IMR-90 (cell line): Measurements from ENCODE around the gene FAF2. TPM values are rescaled to one million over a fixed set of nuclear protein-coding genes. Genes with fewer than 3 reads are reported as not detected.
A peak's percentile ranks its signal among the peaks of the same experiment; 100 is the strongest.

Source experiments
- ATAC-seq: fragments of 200-7000 bp; cut with Tn5 transposase; 2 replicates; pipeline ENCODE4 v1.9.1; 2020; ENCODE audit warnings: low read depth, mild to moderate bottlenecking, moderate library complexity
- BruUV-seq: library from RNA; stranded (reverse); fragments of 400-500 nt; replicated peaks from 2 replicates; lab custom pipeline; 2021; lab: Mats Ljungman, UMichigan
- CTCF ChIA-PET: fragments of 300-600 bp; formaldehyde crosslinking; extraction: SDS; loops from one replicate; lab custom pipeline; 2021; ENCODE audit warnings: antibody characterized with exemption; lab: Yijun Ruan, JAX
- POLR2A ChIA-PET: fragments of 300-600 bp; sonication (Branson Sonifier 250); formaldehyde crosslinking; loops from one replicate; lab custom pipeline; 2022; ENCODE audit warnings: antibody characterized with exemption; ENCODE audit not compliant: unreplicated experiment; lab: Charles Lee
- DNase-seq: peaks from one replicate; pipeline ENCODE4 v3.0.0; 2013
- H2AFZ ChIP-seq: replicated peaks from 2 replicates; pipeline ENCODE3; 2013; ENCODE audit warnings: low read length, mild to moderate bottlenecking; ENCODE audit not compliant: poor library complexity
- H2AK5ac ChIP-seq: 2 replicates; pipeline ENCODE4 v1.6.1; 2013; ENCODE audit warnings: low read depth, low read length, inconsistent platforms
- H2AK9ac ChIP-seq: replicated peaks from 2 replicates; pipeline ENCODE3; 2013; ENCODE audit warnings: mild to moderate bottlenecking, low read depth, low read length, moderate library complexity; ENCODE audit not compliant: poor library complexity
- H2BK120ac ChIP-seq: 2 replicates; pipeline ENCODE4 v1.6.1; 2013; ENCODE audit warnings: low read depth, low read length, inconsistent platforms
- H2BK15ac ChIP-seq: 3 replicates; pipeline ENCODE4 v1.6.1; 2013; ENCODE audit warnings: low read depth, low read length, inconsistent platforms
- H2BK20ac ChIP-seq: 2 replicates; pipeline ENCODE4 v1.6.1; 2013; ENCODE audit warnings: low read depth, mild to moderate bottlenecking, inconsistent platforms, low read length, moderate library complexity
- H2BK5ac ChIP-seq: 2 replicates; pipeline ENCODE4 v1.6.1; 2013; ENCODE audit warnings: mild to moderate bottlenecking, low read depth, low read length, inconsistent platforms; ENCODE audit not compliant: poor library complexity, severe bottlenecking
- H3K14ac ChIP-seq: replicated peaks from 2 replicates; pipeline ENCODE4 v1.6.1; 2013; ENCODE audit warnings: low read depth, low read length, inconsistent platforms
- H3K18ac ChIP-seq: 2 replicates; pipeline ENCODE4 v1.6.1; 2013; ENCODE audit warnings: low read depth, low read length, control low read depth
- H3K23ac ChIP-seq: 2 replicates; pipeline ENCODE4 v1.6.1; 2013; ENCODE audit warnings: low read depth, low read length, inconsistent platforms
- H3K27ac ChIP-seq: 2 replicates; pipeline ENCODE4 v1.5.1; 2013; ENCODE audit warnings: mild to moderate bottlenecking, control low read depth, low read length; ENCODE audit not compliant: insufficient read depth
- H3K27me3 ChIP-seq: 2 replicates; pipeline ENCODE4 v1.6.1; 2013; ENCODE audit warnings: low read length; ENCODE audit not compliant: control insufficient read depth, insufficient read depth
- H3K36me3 ChIP-seq: 2 replicates; pipeline ENCODE4 v1.6.1; 2013; ENCODE audit warnings: low read length, mixed read lengths; ENCODE audit not compliant: control insufficient read depth, insufficient read depth
- H3K4ac ChIP-seq: 2 replicates; pipeline ENCODE4 v1.6.1; 2013; ENCODE audit warnings: low read depth, low read length, inconsistent platforms
- H3K4me1 ChIP-seq: 2 replicates; pipeline ENCODE4 v1.6.1; 2013; ENCODE audit warnings: low read length, mixed read lengths; ENCODE audit not compliant: control insufficient read depth, insufficient read depth
- H3K4me2 ChIP-seq: 2 replicates; pipeline ENCODE4 v1.6.1; 2013; ENCODE audit warnings: low read depth, mild to moderate bottlenecking, control low read depth, low read length, moderate library complexity
- H3K4me3 ChIP-seq: 2 replicates; pipeline ENCODE4 v1.5.1; 2013; ENCODE audit warnings: low read depth, mild to moderate bottlenecking, control low read depth, low read length, moderate library complexity; ENCODE audit not compliant: insufficient read depth
- H3K56ac ChIP-seq: 2 replicates; pipeline ENCODE4 v1.6.1; 2013; ENCODE audit warnings: low read length, inconsistent platforms; ENCODE audit not compliant: insufficient read depth; ENCODE audit errors: extremely low read depth
- H3K79me1 ChIP-seq, 2 experiments: 2 replicates each; pipeline ENCODE4 v1.6.1; 2013; ENCODE audit warnings: low read length in 2 of 2, inconsistent platforms in 1 of 2, low read depth in 1 of 2
- H3K9ac ChIP-seq: 2 replicates; pipeline ENCODE4 v1.6.1; 2013; ENCODE audit warnings: low read depth, low read length, control low read depth
- H3K9me1 ChIP-seq: 2 replicates; pipeline ENCODE4 v1.6.1; 2013; ENCODE audit warnings: low read length, inconsistent platforms; ENCODE audit not compliant: insufficient read depth
- H3K9me3 ChIP-seq: 2 replicates; pipeline ENCODE4 v1.6.1; 2013; ENCODE audit warnings: low read length; ENCODE audit not compliant: control insufficient read depth, insufficient read depth
- H4K20me1 ChIP-seq: 2 replicates; pipeline ENCODE4 v1.6.1; 2013; ENCODE audit warnings: low read length, inconsistent platforms; ENCODE audit not compliant: insufficient read depth
- H4K5ac ChIP-seq: 2 replicates; pipeline ENCODE4 v1.6.1; 2013; ENCODE audit warnings: mild to moderate bottlenecking, low read depth, low read length, control low read depth
- H4K8ac ChIP-seq, 2 experiments: 2 replicates each; pipeline ENCODE4 v1.6.1; 2013; ENCODE audit warnings: low read depth in 2 of 2, low read length in 2 of 2, control low read depth in 1 of 2, inconsistent platforms in 1 of 2
- H4K91ac ChIP-seq: 2 replicates; pipeline ENCODE4 v1.6.1; 2013; ENCODE audit warnings: low read depth, low read length, inconsistent platforms; ENCODE audit not compliant: insufficient read depth
- BHLHE40 ChIP-seq: fragments of 150-350 bp; IDR thresholded peaks from 2 replicates; pipeline ENCODE4 v1.6.1; 2016; ENCODE audit warnings: mild to moderate bottlenecking, low read depth, low read length
- CEBPB ChIP-seq: IDR thresholded peaks from 2 replicates; pipeline ENCODE4 v1.6.1; 2012; ENCODE audit warnings: low read depth, low read length, improper control_type of control experiment
- CHD1 ChIP-seq: IDR thresholded peaks from 2 replicates; pipeline ENCODE4 v1.6.1; 2012; ENCODE audit warnings: low read depth, low read length, improper control_type of control experiment
- CTCF ChIP-seq: conservative IDR thresholded peaks from 2 replicates; pipeline ENCODE4 v1.5.1; 2012; ENCODE audit warnings: mild to moderate bottlenecking, low read depth, low read length, improper control_type of control experiment
- ELK1 ChIP-seq: fragments of 150-350 bp; IDR thresholded peaks from 2 replicates; pipeline ENCODE4 v1.6.1; 2016; ENCODE audit warnings: low read depth, mild to moderate bottlenecking, low read length, moderate library complexity, borderline replicate concordance
- FOS ChIP-seq: fragments of 150-350 bp; IDR thresholded peaks from 2 replicates; pipeline ENCODE4 v1.6.1; 2016; ENCODE audit warnings: low read depth, low read length
- MAFK ChIP-seq: IDR thresholded peaks from 2 replicates; pipeline ENCODE4 v1.6.1; 2012; ENCODE audit warnings: low read depth, low read length, improper control_type of control experiment
- MAZ ChIP-seq: IDR thresholded peaks from 2 replicates; pipeline ENCODE4 v1.6.1; 2012; ENCODE audit warnings: low read depth, mild to moderate bottlenecking, low read length, improper control_type of control experiment, moderate library complexity, borderline replicate concordance
- MXI1 ChIP-seq: IDR thresholded peaks from 2 replicates; pipeline ENCODE4 v1.6.1; 2012; ENCODE audit warnings: low read depth, mild to moderate bottlenecking, low read length, moderate library complexity, borderline replicate concordance
- NFE2L2 ChIP-seq: fragments of 150-350 bp; IDR thresholded peaks from 2 replicates; pipeline ENCODE4 v1.6.1; 2016; ENCODE audit warnings: low read depth, mild to moderate bottlenecking, low read length
- POLR2A ChIP-seq: IDR thresholded peaks from 2 replicates; pipeline ENCODE4 v1.6.1; 2012; ENCODE audit warnings: mild to moderate bottlenecking, low read depth, low read length
- RAD21 ChIP-seq: IDR thresholded peaks from 2 replicates; pipeline ENCODE4 v1.6.1; 2012; ENCODE audit warnings: low read length, improper control_type of control experiment
- RCOR1 ChIP-seq: IDR thresholded peaks from 2 replicates; pipeline ENCODE4 v1.6.1; 2012; ENCODE audit warnings: mild to moderate bottlenecking, low read length, improper control_type of control experiment; ENCODE audit not compliant: insufficient replicate concordance
- RFX5 ChIP-seq: IDR thresholded peaks from 2 replicates; pipeline ENCODE4 v1.8.0; 2012; ENCODE audit warnings: low read depth, mild to moderate bottlenecking, low read length, moderate library complexity
- WGBS, 2 experiments: methylation state at CpG; one replicate each; pipeline versions ENCODE4 v1.1.5 to v1.1.7; 2013; ENCODE audit warnings: missing lambda C conversion rate in 2 of 2; ENCODE audit not compliant: insufficient read length in 1 of 2; ENCODE audit errors: extremely low coverage in 2 of 2; 5-methylcytosine and 5-hydroxymethylcytosine counted together
- dilution Hi-C: fragments of 300-500 bp; cut with HindIII; formaldehyde crosslinking; loops from one replicate; pipeline ENCODE4 v1.14.3; 2018; ENCODE audit warnings: low sequenced_read_pairs; ENCODE audit not compliant: unreplicated experiment
- in situ Hi-C: fragments of 300-500 bp; cut with MboI; formaldehyde crosslinking; loops from 3 replicates; pipeline ENCODE4 v1.14.3; 2019; ENCODE audit warnings: low sequenced_read_pairs, inconsistent platforms, mixed read lengths
- intact Hi-C: fragments of 100-400 bp; cut with micrococcal nuclease; formaldehyde crosslinking; loops from 2 replicates; pipeline ENCODE4 v1.10.0; 2022
- polyA plus RNA-seq, 3 experiments: library from polyadenylated mRNA; depleted of rRNA; stranded (reverse); fragments of >200 nt; gene quantifications; 2 replicates each; pipeline ENCODE4 v1.2.3, GENCODE V29; 2012; ENCODE audit warnings: low replicate concordance in 1 of 3
- total RNA-seq: library from RNA; depleted of rRNA; stranded (reverse); fragments of >200 nt; gene quantifications from 2 replicates; pipeline ENCODE4 v1.2.3, GENCODE V29; 2012

FAF2 gene
- total and polyA plus RNA-seq, 2 of the 4 experiments (the other 2 are of a cell fraction) = 32.9 to 47.0 TPM

- no peak overlapping the region for H2BK20ac ChIP-seq
- H3K4ac ChIP-seq = peak overlapping the region; percentile 36
- 94% methylated on average over 7 of the region's 8 CpGs; no CpG with 5 or more reads in 1 of the 2 experiments for WGBS, 2 experiments
- no peaks in the 10 kb centered on the region for H3K36me3 ChIP-seq
- no peak overlapping the region for H3K4me2 ChIP-seq
- no peak overlapping the region for H3K18ac ChIP-seq
- H3K56ac ChIP-seq = no peak overlapping the region
- H2BK120ac ChIP-seq = no peak overlapping the region
- H4K91ac ChIP-seq = no peak overlapping the region
- no peaks in the 10 kb centered on the region for H3K27me3 ChIP-seq
- peak overlapping the region; percentile 61 for H2AFZ ChIP-seq
- TF ChIP-seq MAZ (no peak), FOS (no peak), CHD1 (no peak), MAFK (no peak), CEBPB (no peak), NFE2L2 (no peak), POLR2A (no peak), RAD21 (no peak), CTCF (no peak), MXI1 (no peak), BHLHE40 (no peak), ELK1 (no peak), RFX5 (no peak), RCOR1 (no peak)
- H3K9me1 ChIP-seq = no peaks in the 10 kb centered on the region
- H3K14ac ChIP-seq = 0 out of 2 replicates have a peak overlapping the region, but pooled peaks have one; percentile 15
- H2BK5ac ChIP-seq = no peak overlapping the region
- H2BK15ac ChIP-seq = no peak overlapping the region
- CTCF ChIA-PET = no interaction called here
- no peaks in the 10 kb centered on the region for H3K9me3 ChIP-seq
- H4K20me1 ChIP-seq = no peaks in the 10 kb centered on the region
- no peak overlapping the region for H3K9ac ChIP-seq
- peak overlapping the region; percentile 88 for H2AK9ac ChIP-seq
- intact Hi-C loops = no loop called here
- ATAC-seq (no peak), DNase-seq (no peak)
- no TSS peak for BruUV-seq
- H2AK5ac ChIP-seq = peak overlapping the region; percentile 48; the same call in 1 of the 2 replicates
- H3K79me1 ChIP-seq = peaks cover 3 to 5% of the 10 kb centered on the region in 2 experiments; a peak in 3 of 4 replicates
- dilution Hi-C loops = no loop called here
- H4K8ac ChIP-seq = peak overlapping the region in 1 of 2 experiments; percentile 76; a peak in 1 of 4 replicates
- no peak overlapping the region for H4K5ac ChIP-seq
- no peak overlapping the region for H3K4me3 ChIP-seq
- POLR2A ChIA-PET = no interaction called here
- no peak overlapping the region for H3K23ac ChIP-seq
- H3K4me1 ChIP-seq = peaks cover 9% of the 10 kb centered on the region
- in situ Hi-C loops = no loop called here
- H3K27ac ChIP-seq = no peak overlapping the region
Measured at GRCh38 chr5:176540956-176541337, 92.8 kb downstream of the FAF2 start.
